Measurements from ENCODE around the gene DDAH1.

DNA sequence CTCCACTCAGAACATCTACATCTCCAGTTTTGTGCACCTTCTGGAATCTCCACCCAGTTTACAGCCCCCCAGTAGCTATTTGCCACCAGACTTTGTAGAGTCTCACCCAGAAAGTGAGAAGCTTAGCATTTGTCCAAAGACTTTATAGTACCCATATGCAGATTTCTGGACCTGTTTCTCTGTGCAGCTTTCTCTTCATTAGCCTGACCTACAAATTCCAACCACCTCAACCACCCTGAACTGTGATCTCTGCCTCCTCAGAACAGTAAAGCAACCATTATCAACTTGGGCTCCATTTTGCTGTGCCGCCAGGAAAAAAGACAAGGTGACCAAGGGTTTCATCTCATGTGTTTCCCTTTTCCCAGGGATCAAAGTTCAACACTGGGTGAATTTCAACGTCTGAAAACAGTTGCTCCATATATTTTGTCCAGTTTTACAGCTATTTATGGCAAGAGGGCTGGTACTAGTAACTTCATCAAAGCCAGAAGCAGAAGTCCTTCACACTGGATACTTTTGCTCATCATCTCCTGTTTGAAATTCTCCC is 36.5 kb upstream of the DDAH1 start:
- TF ChIP-seq EZH2 (IDR thresholded peaks at IDR 0.05; ENCODE audit: borderline replicate concordance, low read depth, low read length, severe bottlenecking), result no peak
- TF ChIP-seq, protein P1, sequence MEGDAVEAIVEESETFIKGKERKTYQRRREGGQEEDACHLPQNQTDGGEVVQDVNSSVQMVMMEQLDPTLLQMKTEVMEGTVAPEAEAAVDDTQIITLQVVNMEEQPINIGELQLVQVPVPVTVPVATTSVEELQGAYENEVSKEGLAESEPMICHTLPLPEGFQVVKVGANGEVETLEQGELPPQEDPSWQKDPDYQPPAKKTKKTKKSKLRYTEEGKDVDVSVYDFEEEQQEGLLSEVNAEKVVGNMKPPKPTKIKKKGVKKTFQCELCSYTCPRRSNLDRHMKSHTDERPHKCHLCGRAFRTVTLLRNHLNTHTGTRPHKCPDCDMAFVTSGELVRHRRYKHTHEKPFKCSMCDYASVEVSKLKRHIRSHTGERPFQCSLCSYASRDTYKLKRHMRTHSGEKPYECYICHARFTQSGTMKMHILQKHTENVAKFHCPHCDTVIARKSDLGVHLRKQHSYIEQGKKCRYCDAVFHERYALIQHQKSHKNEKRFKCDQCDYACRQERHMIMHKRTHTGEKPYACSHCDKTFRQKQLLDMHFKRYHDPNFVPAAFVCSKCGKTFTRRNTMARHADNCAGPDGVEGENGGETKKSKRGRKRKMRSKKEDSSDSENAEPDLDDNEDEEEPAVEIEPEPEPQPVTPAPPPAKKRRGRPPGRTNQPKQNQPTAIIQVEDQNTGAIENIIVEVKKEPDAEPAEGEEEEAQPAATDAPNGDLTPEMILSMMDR (IDR thresholded peaks at IDR 0.05; ENCODE audit: borderline replicate concordance, extremely low read depth, low read length, poor library complexity, severe bottlenecking), result no peak
